Lung (tissue), 12 donors: ENCODE data around the gene POLR3H. TPM values are rescaled to one million over a fixed set of nuclear protein-coding genes. Genes with fewer than 3 reads are reported as not detected.

Experiments used
- ATAC-seq: fragments of 200-7000 bp; cut with Tn5 transposase; one replicate; pipeline ENCODE4 v1.9.1; 2020; ENCODE audit warnings: moderate number of reproducible peaks; ENCODE audit not compliant: insufficient read depth, low FRiP score
- DNase-seq, 3 donors: peaks; one replicate each; pipeline ENCODE4 v3.0.0-alpha.2; 2013 to 2017
- H3K27ac ChIP-seq, 2 donors: one replicate each; pipeline ENCODE4 v1.5.1; 2013; ENCODE audit warnings: mild to moderate bottlenecking in 2 of 2, moderate library complexity in 2 of 2, control low read depth in 1 of 2, inconsistent platforms in 1 of 2, low read depth in 1 of 2, low read length in 1 of 2
- H3K27me3 ChIP-seq, 3 donors: one replicate each; pipeline ENCODE4 v1.5.1; 2013; ENCODE audit warnings: low read length in 2 of 3; ENCODE audit not compliant: control insufficient read depth in 3 of 3, insufficient read depth in 3 of 3
- H3K36me3 ChIP-seq, 4 donors: one replicate each; pipeline ENCODE4 v1.5.1; 2013; ENCODE audit warnings: low read length in 4 of 4, mild to moderate bottlenecking in 1 of 4, moderate library complexity in 1 of 4; ENCODE audit not compliant: control insufficient read depth in 4 of 4, insufficient read depth in 4 of 4
- H3K4me1 ChIP-seq, 5 donors: one replicate each; pipeline ENCODE4 v1.5.1; 2013; ENCODE audit warnings: low read length in 5 of 5, mild to moderate bottlenecking in 2 of 5, moderate library complexity in 1 of 5; ENCODE audit not compliant: control insufficient read depth in 5 of 5, insufficient read depth in 5 of 5
- H3K4me3 ChIP-seq: one replicate; pipeline ENCODE4 v1.5.1; 2013; ENCODE audit warnings: mild to moderate bottlenecking, control low read depth, moderate library complexity
- H3K9ac ChIP-seq, 2 donors: one replicate each; pipeline ENCODE4 v1.5.1; 2013; ENCODE audit warnings: low read length in 2 of 2, control low read depth in 1 of 2; ENCODE audit not compliant: insufficient read depth in 1 of 2
- H3K9me3 ChIP-seq, 4 donors: one replicate each; pipeline ENCODE4 v1.5.1; 2013; ENCODE audit warnings: low read length in 3 of 4, mild to moderate bottlenecking in 1 of 4, moderate library complexity in 1 of 4; ENCODE audit not compliant: control insufficient read depth in 4 of 4, insufficient read depth in 3 of 4
- WGBS, 2 donors: extraction: QIAGEN DNeasy Blood & Tissue Kit; methylation state at CpG; one replicate each; pipeline ENCODE4 v1.1.7; 2013; 5-methylcytosine and 5-hydroxymethylcytosine counted together
- polyA plus RNA-seq, 2 donors: library from polyadenylated mRNA; stranded (reverse); fragments of 200-250 nt; gene quantifications; one replicate each; pipeline ENCODE4 v1.2.1, GENCODE V29; 2013
- total RNA-seq, 2 donors: library from RNA; depleted of rRNA in 1 of 2; stranded (reverse); fragments of >200 nt in 1 of 2; gene quantifications; one replicate each; pipeline ENCODE4 v1.2.1, GENCODE V29; 2014 to 2021
- TF ChIP-seq, protein P1 (sequence below): IDR thresholded peaks from 2 replicates; pipeline ENCODE4 v1.5.1; 2012; ENCODE audit warnings: mild to moderate bottlenecking; ENCODE audit errors: control extremely low read depth, extremely low read depth
- donor health status: control.
- donor health status: control.
- donor health status: Bipolar disorder and iron deficiency.
- donor health status: healthy.
- donor health status: DM: yes; HTN: yes; CAD: no.

Gene POLR3H
- total and polyA plus RNA-seq, 4 donors, result 12.1 to 65.9 (median 39.8) TPM

DNA sequence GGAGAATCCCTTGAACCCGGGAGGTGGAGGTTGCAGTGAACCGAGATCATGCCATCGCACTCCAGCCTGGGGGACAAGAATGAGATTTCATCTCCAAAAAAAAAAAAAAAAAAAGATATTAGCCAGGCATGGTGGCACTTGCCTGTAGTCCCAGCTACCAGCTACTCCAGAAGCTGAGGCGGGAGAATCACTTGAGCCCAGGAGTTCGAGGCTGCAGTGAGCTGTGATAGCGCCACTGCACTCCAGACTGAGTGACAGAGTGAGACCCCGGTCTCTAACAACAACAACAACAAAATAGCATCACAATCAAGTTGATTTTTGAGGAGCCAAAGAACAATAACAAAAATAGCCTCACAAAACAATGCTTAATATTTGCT, 43.1 kb upstream of the POLR3H start:
- TF ChIP-seq, protein P1, sequence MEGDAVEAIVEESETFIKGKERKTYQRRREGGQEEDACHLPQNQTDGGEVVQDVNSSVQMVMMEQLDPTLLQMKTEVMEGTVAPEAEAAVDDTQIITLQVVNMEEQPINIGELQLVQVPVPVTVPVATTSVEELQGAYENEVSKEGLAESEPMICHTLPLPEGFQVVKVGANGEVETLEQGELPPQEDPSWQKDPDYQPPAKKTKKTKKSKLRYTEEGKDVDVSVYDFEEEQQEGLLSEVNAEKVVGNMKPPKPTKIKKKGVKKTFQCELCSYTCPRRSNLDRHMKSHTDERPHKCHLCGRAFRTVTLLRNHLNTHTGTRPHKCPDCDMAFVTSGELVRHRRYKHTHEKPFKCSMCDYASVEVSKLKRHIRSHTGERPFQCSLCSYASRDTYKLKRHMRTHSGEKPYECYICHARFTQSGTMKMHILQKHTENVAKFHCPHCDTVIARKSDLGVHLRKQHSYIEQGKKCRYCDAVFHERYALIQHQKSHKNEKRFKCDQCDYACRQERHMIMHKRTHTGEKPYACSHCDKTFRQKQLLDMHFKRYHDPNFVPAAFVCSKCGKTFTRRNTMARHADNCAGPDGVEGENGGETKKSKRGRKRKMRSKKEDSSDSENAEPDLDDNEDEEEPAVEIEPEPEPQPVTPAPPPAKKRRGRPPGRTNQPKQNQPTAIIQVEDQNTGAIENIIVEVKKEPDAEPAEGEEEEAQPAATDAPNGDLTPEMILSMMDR, result no peak
- DNase-seq (no peak), ATAC-seq (no peak)
- Histone ChIP-seq H3K4me3 (no peak overlapping the region), H3K36me3 (peaks cover 0 to 24% (median 13%) of the 10 kb centered on the region in 4 donors), H3K9me3 (no peaks in the 10 kb centered on the region), H3K4me1 (peaks cover 0 to 11% (median 7%) of the 10 kb centered on the region in 5 donors), H3K27ac (no peak overlapping the region), H3K27me3 (no peaks in the 10 kb centered on the region), H3K9ac (no peak overlapping the region)
- WGBS, 2 donors, result 84 to 92% methylated on average over 6 to 7 of the region's 7 CpGs

DNA sequence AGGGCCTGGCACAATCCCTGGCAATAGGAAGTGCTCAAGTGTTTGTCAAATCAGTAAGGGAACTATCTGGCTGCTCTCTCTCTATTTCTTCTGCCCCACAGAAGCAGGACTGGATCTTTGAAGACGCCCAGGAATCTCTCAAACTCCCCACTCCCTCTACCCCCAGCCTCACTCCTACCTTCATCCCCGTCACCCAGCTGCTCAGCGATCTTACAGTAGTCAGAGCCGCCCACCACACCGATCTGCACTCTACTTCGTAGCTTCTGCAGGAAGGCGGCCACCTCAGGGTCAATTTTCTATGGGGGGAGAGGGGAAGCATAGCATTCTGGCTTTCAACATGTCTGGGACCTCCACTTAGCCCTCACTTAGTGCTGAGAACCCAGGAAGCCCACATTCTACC, 41.6 kb upstream of the POLR3H start:
- WGBS, 2 donors, result 96 to 97% methylated on average over 7 of the region's 7 CpGs
- no peak for DNase-seq
- no peaks in the 10 kb centered on the region for H3K9me3 ChIP-seq
- H3K4me3 ChIP-seq, result no peak overlapping the region
- ATAC-seq, result no peak
- TF ChIP-seq, protein P1, result no peak
- peaks cover 0 to 11% (median 7%) of the 10 kb centered on the region in 5 donors for H3K4me1 ChIP-seq
- no peak overlapping the region for H3K9ac ChIP-seq
- no peak overlapping the region for H3K27ac ChIP-seq
- no peaks in the 10 kb centered on the region for H3K27me3 ChIP-seq
- peaks cover 0 to 27% (median 14%) of the 10 kb centered on the region in 4 donors for H3K36me3 ChIP-seq

DNA sequence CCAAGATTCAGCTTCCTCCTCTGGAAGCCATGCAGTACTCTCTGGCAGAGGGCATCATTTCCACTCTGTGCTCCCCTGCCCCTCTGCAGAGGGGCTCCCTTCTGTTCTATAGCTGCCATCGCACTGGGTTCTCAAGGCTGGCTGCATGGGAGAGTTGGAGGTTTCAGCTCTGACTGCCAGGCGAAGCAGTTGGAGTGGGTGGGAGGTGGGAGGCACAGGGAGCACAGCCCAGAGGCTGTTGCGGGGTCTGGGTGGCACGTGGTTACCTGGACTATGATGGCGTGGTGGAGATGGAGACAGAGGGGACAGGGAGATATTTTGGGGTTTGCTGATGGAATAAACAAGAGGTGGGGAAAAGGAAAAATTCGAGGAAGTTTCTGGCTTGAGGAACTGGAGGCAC, 40.6 kb upstream of the POLR3H start:
- ATAC-seq (no peak), DNase-seq (no peak)
- WGBS, 2 donors, result 93 to 96% methylated on average over 6 of the region's 6 CpGs
- peaks cover 0 to 32% (median 22%) of the 10 kb centered on the region in 4 donors for H3K36me3 ChIP-seq
- H3K4me1 ChIP-seq, result peaks cover 0 to 11% (median 7%) of the 10 kb centered on the region in 5 donors
- no peak overlapping the region for H3K27ac ChIP-seq
- no peaks in the 10 kb centered on the region for H3K27me3 ChIP-seq
- no peaks in the 10 kb centered on the region for H3K9me3 ChIP-seq
- TF ChIP-seq, protein P1, result no peak
- H3K9ac ChIP-seq, result no peak overlapping the region
- no peak overlapping the region for H3K4me3 ChIP-seq

DNA sequence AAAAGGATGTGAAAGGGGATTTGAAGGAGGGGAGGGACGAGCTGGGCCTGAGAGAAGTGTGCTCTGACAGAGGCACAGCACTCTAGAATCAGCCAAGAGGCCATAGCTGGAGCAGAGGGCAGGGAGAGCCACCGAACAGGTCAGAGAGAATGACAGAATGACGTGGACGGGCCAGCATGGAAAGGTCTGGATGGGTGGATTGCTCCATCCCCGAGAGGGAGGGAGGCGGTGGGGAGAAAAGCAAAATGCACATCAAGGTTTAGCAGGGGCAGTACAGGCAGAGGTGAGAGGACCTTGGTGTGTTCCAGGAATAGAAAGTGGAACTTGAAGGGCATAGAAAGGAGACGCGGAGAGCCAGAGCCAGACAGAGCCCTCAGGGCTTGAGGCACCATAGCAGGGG, 38.4 kb upstream of the POLR3H start:
- TF ChIP-seq, protein P1, result no peak
- 88 to 89% methylated on average over 8 of the region's 8 CpGs for whole genome bisulfite sequencing, 2 donors
- DNase-seq, result no peak
- H3K36me3 ChIP-seq, result peaks cover 0 to 47% (median 29%) of the 10 kb centered on the region in 4 donors
- H3K9ac ChIP-seq, result no peak overlapping the region
- no peak overlapping the region for H3K4me3 ChIP-seq
- H3K27me3 ChIP-seq, result no peaks in the 10 kb centered on the region
- no peak for ATAC-seq
- no peak overlapping the region for H3K27ac ChIP-seq
- H3K9me3 ChIP-seq, result no peaks in the 10 kb centered on the region
- H3K4me1 ChIP-seq, result peaks cover 0 to 2% (median 0%) of the 10 kb centered on the region in 5 donors
